Gastrocnemius medialis (tissue), 4 donors: ENCODE measurements around the gene C11orf91.

ENCODE experiments used
- CTCF ChIP-seq, 5 experiments: fragments of 450-650 bp in 3 of 5; fragments of 200-600 bp in 2 of 5; sonication (generic) in 2 of 5; IDR thresholded peaks in 4 of 5; conservative IDR thresholded peaks in 1 of 5; 1 replicate in 4 of 5; 2 replicates in 1 of 5; pipeline ENCODE4 v1.5.1; 2016 to 2019; ENCODE audit warnings: antibody characterized with exemption in 5 of 5, mild to moderate bottlenecking in 3 of 5, moderate library complexity in 3 of 5
- POLR2A ChIP-seq, 2 donors: fragments of 450-650 bp; IDR thresholded peaks; one replicate each; pipeline ENCODE4 v1.6.1; 2017; ENCODE audit warnings: antibody characterized with exemption in 2 of 2, mild to moderate bottlenecking in 2 of 2, moderate library complexity in 2 of 2

- TF ChIP-seq CTCF (IDR thresholded peaks at IDR 0.05 in 4 of 5, conservative IDR thresholded peaks at IDR 0.05 in 1 of 5) (no peak), POLR2A (IDR thresholded peaks at IDR 0.05) (no peak)
These were observed 2.6 kb upstream of the C11orf91 start for GRCh38 chr11:33703234-33703633.
